ENCODE measurements around the gene ADGRD2. TPM values are rescaled to one million over a fixed set of nuclear protein-coding genes. Genes with fewer than 3 reads are reported as not detected.

Gene ADGRD2
- total RNA-seq, 2 donors from 2014 or later: 1.0 to 4.0 TPM

DNA sequence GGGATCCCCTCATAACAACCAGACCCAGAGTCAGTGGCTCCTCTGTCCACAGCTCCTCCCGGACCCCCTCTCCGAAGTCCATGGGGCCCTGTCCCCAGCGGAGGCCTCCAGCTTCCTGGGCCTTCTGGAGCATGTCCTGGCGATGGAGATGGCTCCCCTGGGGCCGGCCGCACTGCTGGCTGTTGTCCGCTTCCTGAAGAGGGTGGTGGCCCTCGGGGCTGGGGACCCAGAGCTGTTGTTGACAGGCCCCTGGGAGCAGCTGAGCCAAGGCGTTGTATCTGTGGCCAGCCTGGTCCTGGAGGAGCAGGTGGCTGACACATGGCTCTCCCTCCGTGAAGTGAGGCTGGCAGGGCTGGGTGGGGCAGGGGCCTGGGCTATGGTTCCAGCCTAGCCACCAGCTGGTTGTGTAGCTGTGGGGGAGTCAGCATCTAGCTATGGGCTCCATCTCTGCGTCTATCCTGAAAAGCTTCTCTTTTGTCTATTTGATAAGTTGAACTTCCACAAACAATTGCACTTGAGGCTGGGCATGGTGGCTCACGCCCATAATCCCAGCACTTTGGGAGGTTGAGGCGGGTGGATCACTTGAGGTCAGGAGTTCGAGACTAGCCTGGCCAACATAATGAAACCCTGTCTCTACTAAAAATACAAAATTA lies 4.7 kb downstream of the ADGRD2 start:
- TF ChIP-seq POLR2AphosphoS5 (IDR thresholded peaks at IDR 0.05): no peak
- TF ChIP-seq, protein P1, sequence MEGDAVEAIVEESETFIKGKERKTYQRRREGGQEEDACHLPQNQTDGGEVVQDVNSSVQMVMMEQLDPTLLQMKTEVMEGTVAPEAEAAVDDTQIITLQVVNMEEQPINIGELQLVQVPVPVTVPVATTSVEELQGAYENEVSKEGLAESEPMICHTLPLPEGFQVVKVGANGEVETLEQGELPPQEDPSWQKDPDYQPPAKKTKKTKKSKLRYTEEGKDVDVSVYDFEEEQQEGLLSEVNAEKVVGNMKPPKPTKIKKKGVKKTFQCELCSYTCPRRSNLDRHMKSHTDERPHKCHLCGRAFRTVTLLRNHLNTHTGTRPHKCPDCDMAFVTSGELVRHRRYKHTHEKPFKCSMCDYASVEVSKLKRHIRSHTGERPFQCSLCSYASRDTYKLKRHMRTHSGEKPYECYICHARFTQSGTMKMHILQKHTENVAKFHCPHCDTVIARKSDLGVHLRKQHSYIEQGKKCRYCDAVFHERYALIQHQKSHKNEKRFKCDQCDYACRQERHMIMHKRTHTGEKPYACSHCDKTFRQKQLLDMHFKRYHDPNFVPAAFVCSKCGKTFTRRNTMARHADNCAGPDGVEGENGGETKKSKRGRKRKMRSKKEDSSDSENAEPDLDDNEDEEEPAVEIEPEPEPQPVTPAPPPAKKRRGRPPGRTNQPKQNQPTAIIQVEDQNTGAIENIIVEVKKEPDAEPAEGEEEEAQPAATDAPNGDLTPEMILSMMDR (IDR thresholded peaks at IDR 0.05): no peak
- TF ChIP-seq POLR2A (IDR thresholded peaks at IDR 0.05): no peak
- peaks cover 15% of the 10 kb centered on the region for H3K27me3 ChIP-seq (replicated peaks; ENCODE audit: insufficient read depth)
- 95% methylated on average over 14 of the region's 14 CpGs for WGBS
- H3K4me1 ChIP-seq (replicated peaks): no peaks in the 10 kb centered on the region
- intact Hi-C loops (cut with DNase I): no loop called here
- no peak overlapping the region for H3K4me3 ChIP-seq
- no peaks in the 10 kb centered on the region for H3K36me3 ChIP-seq
- no peak overlapping the region for H3K27ac ChIP-seq
- no peaks in the 10 kb centered on the region for H3K9me3 ChIP-seq
- DNase-seq (ENCODE audit: low spot score): no peak

DNA sequence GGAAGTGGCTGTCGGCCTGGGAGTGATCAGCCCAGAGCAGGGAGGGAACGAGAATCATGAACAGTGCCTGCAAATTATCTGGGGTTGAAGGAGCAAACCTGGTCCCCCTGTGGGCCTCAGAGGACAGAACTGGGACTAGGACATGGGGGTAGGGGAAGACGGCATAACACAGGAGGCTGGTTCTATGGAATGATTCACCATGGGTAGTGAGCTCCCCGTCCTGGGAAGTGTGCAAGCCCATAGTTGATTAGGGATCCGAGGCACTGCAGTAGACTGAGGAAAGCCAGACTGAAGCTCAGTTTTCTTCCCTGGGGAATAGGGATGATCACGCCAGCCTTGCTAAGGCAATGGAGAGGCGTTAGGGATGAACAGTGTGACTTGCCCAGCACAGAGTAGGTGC lies 5.6 kb downstream of the ADGRD2 start:
- TF ChIP-seq POLR2AphosphoS5 (IDR thresholded peaks at IDR 0.05): no peak
- TF ChIP-seq, protein P1 (IDR thresholded peaks at IDR 0.05): no peak
- TF ChIP-seq POLR2A (IDR thresholded peaks at IDR 0.05): no peak
- intact Hi-C loops (cut with DNase I): no loop called here
- no peak for DNase-seq (ENCODE audit: low spot score)
- Histone ChIP-seq H3K9me3 (no peaks in the 10 kb centered on the region), H3K4me3 (no peak overlapping the region), H3K4me1 (replicated peaks) (no peaks in the 10 kb centered on the region), H3K27me3 (replicated peaks; ENCODE audit: insufficient read depth) (peaks cover 15% of the 10 kb centered on the region), H3K27ac (no peak overlapping the region), H3K36me3 (no peaks in the 10 kb centered on the region)
- 76% methylated on average over 7 of the region's 7 CpGs for WGBS

DNA sequence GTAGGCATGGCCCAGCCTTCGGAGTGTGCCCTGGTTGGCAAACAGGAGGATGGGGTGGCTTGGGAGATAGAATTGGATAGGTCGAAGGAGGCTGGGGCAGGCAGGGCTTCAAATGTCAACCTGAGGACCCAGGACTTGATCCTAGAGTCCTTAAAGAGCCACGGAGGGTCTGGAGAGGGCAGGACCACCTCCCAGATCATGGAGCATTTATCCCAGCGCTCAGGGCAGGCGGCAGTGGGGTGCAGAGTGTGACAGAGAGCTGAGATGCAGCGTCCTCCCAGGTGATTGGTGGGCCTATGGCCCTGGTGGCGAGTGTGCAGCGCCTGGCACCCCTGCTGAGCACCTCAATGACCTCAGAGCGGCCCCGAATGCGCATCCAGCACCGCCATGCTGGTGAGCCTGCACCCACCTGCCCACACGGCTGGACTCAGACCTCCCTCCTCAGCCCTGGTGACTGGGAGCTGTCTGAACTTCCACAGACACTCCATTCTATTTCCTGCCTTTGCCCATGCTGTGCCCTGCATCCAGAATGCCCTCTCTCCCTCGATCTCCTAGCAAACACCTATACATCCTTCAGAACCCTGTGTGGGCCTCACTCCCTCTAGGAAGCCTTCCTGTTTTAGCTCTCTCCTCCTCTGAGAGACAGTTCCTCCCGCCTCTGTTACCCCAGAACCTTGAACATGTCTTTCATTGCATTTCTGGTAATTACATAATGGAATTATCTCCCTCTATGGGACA lies 6.3 kb downstream of the ADGRD2 start:
- H3K27me3 ChIP-seq (replicated peaks; ENCODE audit: insufficient read depth): peaks cover 11% of the 10 kb centered on the region
- no peak overlapping the region for H3K27ac ChIP-seq
- H3K4me1 ChIP-seq (replicated peaks): no peaks in the 10 kb centered on the region
- no peak overlapping the region for H3K4me3 ChIP-seq
- 76% methylated on average over 15 of the region's 15 CpGs for WGBS
- intact Hi-C loops (cut with DNase I): no loop called here
- DNase-seq (ENCODE audit: low spot score): no peak
- no peaks in the 10 kb centered on the region for H3K9me3 ChIP-seq
- H3K36me3 ChIP-seq: no peaks in the 10 kb centered on the region
- TF ChIP-seq, protein P1 (IDR thresholded peaks at IDR 0.05): no peak

GRCh38 chr9:124457079-124457886 lies 7.0 kb downstream of the ADGRD2 start:
- no peak overlapping the region for H3K4me3 ChIP-seq
- TF ChIP-seq POLR2AphosphoS5 (IDR thresholded peaks at IDR 0.05): no peak
- TF ChIP-seq, protein P1 (IDR thresholded peaks at IDR 0.05): no peak
- no peak for TF ChIP-seq POLR2A (IDR thresholded peaks at IDR 0.05)
- H3K27me3 ChIP-seq (replicated peaks; ENCODE audit: insufficient read depth): peaks cover 5% of the 10 kb centered on the region
- no peak overlapping the region for H3K27ac ChIP-seq
- DNase-seq (ENCODE audit: low spot score): no peak
- 81% methylated on average over 18 of the region's 18 CpGs for WGBS
- H3K4me1 ChIP-seq (replicated peaks): no peaks in the 10 kb centered on the region
- intact Hi-C loops (cut with DNase I): no loop called here
- H3K9me3 ChIP-seq: no peaks in the 10 kb centered on the region
- no peaks in the 10 kb centered on the region for H3K36me3 ChIP-seq
